Measurements from ENCODE around the gene PKNOX2.

- TF ChIP-seq BHLHE40 (IDR thresholded peaks at IDR 0.05; ENCODE audit: low read depth, low read length) (no peak), MAFK (IDR thresholded peaks at IDR 0.05; ENCODE audit: low read depth, low read length) (no peak), USF2 (IDR thresholded peaks at IDR 0.05; ENCODE audit: low read depth, low read length) (no peak), RAD21 (IDR thresholded peaks at IDR 0.05; ENCODE audit: low read length) (no peak)
Measured at GRCh38 chr11:125226706-125227105, 62.2 kb downstream of the PKNOX2 start.

All from IMR-90 (cell line).